Heart left ventricle (tissue), 13 donors: Measurements from ENCODE around the gene RPL3.

ENCODE experiments used
- CTCF ChIP-seq, 12 donors: fragments of 200-600 bp; sonication (generic) in 4 of 12; IDR thresholded peaks; one replicate each; pipeline versions ENCODE4 v1.5.0 to v1.8.0; 2018 to 2022; ENCODE audit warnings: antibody characterized with exemption in 12 of 12, mild to moderate bottlenecking in 5 of 12
- POLR2A ChIP-seq, 2 donors: fragments of 450-650 bp; IDR thresholded peaks; one replicate each; pipeline ENCODE4 v1.6.1; 2017; ENCODE audit warnings: antibody characterized with exemption in 2 of 2, mild to moderate bottlenecking in 2 of 2, moderate library complexity in 2 of 2
- donor health status: ischemic (EF 13 %, LVEDD 7.1; RV severe dilation, severe dysfunction).
- donor health status: DM: no; HTN: yes; CAD: no.
- donor health status: DM: no; HTN: no; CAD: no.
- donor health status: ischemic (EF 25% LVEDD 6.9; RV normal size, moderate dysfunction).
- donor health status: ischemic (EF 25% LVEDD 5.7; RV mildly dilated, moderate dysfunction).
- donor health status: ischemic (EF 35%, LVEDD 5.7; RV mildly dilated, moderate dysfunction).
- donor health status: nonischemic (EF 11% LVEDD 7.7; RV severe dilation, severe dysfunction).
- donor health status: DM: yes; HTN: yes; CAD: no.
- donor health status: PGD.
- donor health status: ischemic (EF 29% LVEDD 5.4; RV normal size, mild dysfunction).
- donor health status: nonischemic (EF 23%, LVEDD 6.1; RV moderate dilation, normal function).

GRCh38 chr22:39315389-39315788 lies 4.0 kb downstream of the RPL3 start:
- TF ChIP-seq POLR2A (IDR thresholded peaks at IDR 0.05) (no peak), CTCF (IDR thresholded peaks at IDR 0.05) (no peak)
